SK-N-SH (cell line): ENCODE results near the gene NXPH4. TPM values are rescaled to one million over a fixed set of nuclear protein-coding genes. Genes with fewer than 3 reads are reported as not detected.

ENCODE experiments used
- CTCF ChIA-PET: fragments of 300-600, 350-600 bp; formaldehyde crosslinking; extraction: SDS; loops from one replicate; lab custom pipeline; 2021; lab: Yijun Ruan, JAX
- POLR2A ChIA-PET: fragments of 350-600 bp; sonication (Branson Sonifier 250); formaldehyde crosslinking; extraction: SDS; loops from one replicate; lab custom pipeline; 2020; ENCODE audit warnings: antibody characterized with exemption, inconsistent platforms; lab: Yijun Ruan, JAX
- DNase-seq: peaks from one replicate; pipeline ENCODE4 v3.0.0; 2012
- H2AFZ ChIP-seq: fragments of 200-600 bp; sonication (generic); 2 replicates; pipeline ENCODE4 v1.8.1; 2016; ENCODE audit warnings: antibody characterized with exemption, mild to moderate bottlenecking, low read depth
- H3F3A ChIP-seq: fragments of 200-600 bp; sonication (generic); replicated peaks from 2 replicates; pipeline ENCODE3; 2016; ENCODE audit warnings: antibody characterized with exemption, mild to moderate bottlenecking; ENCODE audit not compliant: insufficient read depth
- H3K27ac ChIP-seq, 2 experiments: fragments of 200-500 bp in 1 of 2; fragments of 200-600 bp in 1 of 2; sonication (Bioruptor generic) in 1 of 2; sonication (generic), shearing (Covaris generic) in 1 of 2; 2 replicates each; pipeline versions ENCODE4 v1.5.1 to v1.6.1; 2014 to 2016; ENCODE audit warnings: low read depth in 2 of 2, inconsistent platforms in 1 of 2, low read length in 1 of 2, mild to moderate bottlenecking in 1 of 2, mixed read lengths in 1 of 2
- H3K27me3 ChIP-seq: fragments of 200-600 bp; sonication (generic), shearing (Covaris generic); 2 replicates; pipeline ENCODE4 v1.6.1; 2016; ENCODE audit warnings: mixed run types; ENCODE audit not compliant: insufficient read depth
- H3K36me3 ChIP-seq, 2 experiments: fragments of 200-500 bp in 1 of 2; fragments of 200-600 bp in 1 of 2; sonication (Bioruptor generic) in 1 of 2; sonication (generic) in 1 of 2; replicated peaks in 1 of 2; 2 replicates each; pipeline versions ENCODE3 to v1.5.1; 2014 to 2016; ENCODE audit warnings: low read length in 1 of 2, mild to moderate bottlenecking in 1 of 2; ENCODE audit not compliant: insufficient read depth in 2 of 2, control insufficient read depth in 1 of 2
- H3K4me1 ChIP-seq, 2 experiments: fragments of 200-500 bp in 1 of 2; fragments of 200-600 bp in 1 of 2; sonication (Bioruptor generic) in 1 of 2; sonication (generic), shearing (Covaris generic) in 1 of 2; 2 replicates each; pipeline versions ENCODE4 v1.5.1 to v1.6.1; 2014 to 2016; ENCODE audit warnings: low read depth in 1 of 2, low read length in 1 of 2, mixed run types in 1 of 2; ENCODE audit not compliant: insufficient read depth in 2 of 2, control insufficient read depth in 1 of 2
- H3K4me2 ChIP-seq: fragments of 200-600 bp; sonication (generic), shearing (Covaris generic); 2 replicates; pipeline ENCODE4 v1.6.1; 2017; ENCODE audit warnings: mixed run types
- H3K4me3 ChIP-seq, 2 experiments: fragments of 200-500 bp in 1 of 2; fragments of 200-600 bp in 1 of 2; sonication (Bioruptor generic) in 1 of 2; sonication (generic), shearing (Covaris generic) in 1 of 2; 2 replicates each; pipeline versions ENCODE4 v1.5.1 to v1.8.1; 2014 to 2016; ENCODE audit warnings: low read depth in 2 of 2, inconsistent platforms in 1 of 2, low read length in 1 of 2, mild to moderate bottlenecking in 1 of 2, mixed read lengths in 1 of 2, moderate library complexity in 1 of 2
- H3K79me2 ChIP-seq: fragments of 200-600 bp; sonication (generic); 2 replicates; pipeline ENCODE4 v1.8.1; 2017; ENCODE audit warnings: mild to moderate bottlenecking; ENCODE audit not compliant: insufficient read depth
- H3K9ac ChIP-seq: fragments of 200-600 bp; sonication (generic); 2 replicates; pipeline ENCODE4 v1.6.1; 2017; ENCODE audit warnings: mixed run types
- H3K9me2 ChIP-seq: fragments of 200-600 bp; sonication (generic); 2 replicates; pipeline ENCODE4 v1.6.1; 2017; ENCODE audit warnings: mixed run types
- H3K9me3 ChIP-seq: fragments of 200-600 bp; sonication (generic); 2 replicates; pipeline ENCODE4 v1.6.1; 2017; ENCODE audit warnings: mixed run types, mild to moderate bottlenecking, moderate library complexity
- H4K20me1 ChIP-seq: fragments of 200-600 bp; sonication (generic); 2 replicates; pipeline ENCODE4 v1.6.1; 2017; ENCODE audit warnings: mild to moderate bottlenecking, mixed run types; ENCODE audit not compliant: insufficient read depth
- CTCF ChIP-seq: fragments of 200-600 bp; sonication (generic); IDR thresholded peaks from 2 replicates; pipeline ENCODE4 v1.6.1; 2017; ENCODE audit warnings: antibody characterized with exemption, mild to moderate bottlenecking, moderate library complexity
- ELF1 ChIP-seq: IDR thresholded peaks from 2 replicates; pipeline ENCODE4 v1.4.0; 2012
- EP300 ChIP-seq, 2 experiments: IDR thresholded peaks; 2 replicates each; pipeline versions ENCODE4 v1.4.0 to v1.6.1; 2012; ENCODE audit warnings: borderline replicate concordance in 1 of 2, low read depth in 1 of 2, low read length in 1 of 2
- FOSL2 ChIP-seq: IDR thresholded peaks from 2 replicates; pipeline ENCODE4 v1.4.0; 2012; ENCODE audit warnings: low read depth, mild to moderate bottlenecking, moderate library complexity, borderline replicate concordance
- FOXJ3 ChIP-seq: sonication (generic); formaldehyde crosslinking; IDR thresholded peaks from 2 replicates; pipeline ENCODE4 v1.5.1; 2020; ENCODE audit warnings: mild to moderate bottlenecking, missing genetic modification reagents
- FOXM1 ChIP-seq: IDR thresholded peaks from 2 replicates; pipeline ENCODE4 v1.4.0; 2012; ENCODE audit warnings: low read depth, mild to moderate bottlenecking
- GABPA ChIP-seq: IDR thresholded peaks from 2 replicates; pipeline ENCODE4 v1.4.0; 2012; ENCODE audit warnings: low read depth, mild to moderate bottlenecking
- MXI1 ChIP-seq: IDR thresholded peaks from 2 replicates; pipeline ENCODE4 v1.6.1; 2012; ENCODE audit warnings: mild to moderate bottlenecking, low read depth, low read length, improper control_type of control experiment
- NRF1 ChIP-seq: IDR thresholded peaks from 2 replicates; pipeline ENCODE4 v1.6.1; 2012; ENCODE audit warnings: low read depth, mild to moderate bottlenecking, low read length
- POLR2AphosphoS5 ChIP-seq: IDR thresholded peaks from 2 replicates; pipeline ENCODE4 v1.6.1; 2012; ENCODE audit warnings: low read depth, low read length
- RAD21 ChIP-seq: IDR thresholded peaks from 2 replicates; pipeline ENCODE4 v1.6.1; 2012; ENCODE audit warnings: mild to moderate bottlenecking, low read length
- REST ChIP-seq: IDR thresholded peaks from 2 replicates; pipeline ENCODE4 v1.6.1; 2012; ENCODE audit warnings: mild to moderate bottlenecking, low read depth, low read length, moderate library complexity
- RFX5 ChIP-seq: IDR thresholded peaks from 2 replicates; pipeline ENCODE4 v1.6.1; 2012; ENCODE audit warnings: mild to moderate bottlenecking, improper control_type of control experiment, low read length
- RXRA ChIP-seq: IDR thresholded peaks from 2 replicates; pipeline ENCODE4 v1.4.0; 2012; ENCODE audit warnings: low read depth, mild to moderate bottlenecking, borderline replicate concordance
- TAF1 ChIP-seq: IDR thresholded peaks from 2 replicates; pipeline ENCODE4 v1.6.1; 2012; ENCODE audit warnings: low read depth, mild to moderate bottlenecking, low read length, moderate library complexity, borderline replicate concordance
- TCF12 ChIP-seq: IDR thresholded peaks from 2 replicates; pipeline ENCODE4 v1.4.0; 2012
- TEAD4 ChIP-seq: IDR thresholded peaks from 2 replicates; pipeline ENCODE4 v1.4.0; 2012; ENCODE audit warnings: mild to moderate bottlenecking, borderline replicate concordance; ENCODE audit not compliant: insufficient read depth
- USF1 ChIP-seq: IDR thresholded peaks from 2 replicates; pipeline ENCODE4 v1.4.0; 2012; ENCODE audit warnings: low read depth, borderline replicate concordance
- whole genome bisulfite sequencing: methylation state at CpG from one replicate; pipeline ENCODE4 v1.1.6; 2017; ENCODE audit warnings: low lambda C conversion rate; 5-methylcytosine and 5-hydroxymethylcytosine counted together
- polyA plus RNA-seq, 3 experiments: library from polyadenylated mRNA; depleted of rRNA; stranded (reverse); fragments of >200 nt; gene quantifications; 2 replicates each; pipeline ENCODE4 v1.2.3, GENCODE V29; 2012

Gene NXPH4
- polyA plus RNA-seq, 1 of the 3 experiments (the other 2 are of a cell fraction), result 0.31 TPM

GRCh38 chr12:57244312-57244696 lies 27.7 kb downstream of the NXPH4 start:
- Histone ChIP-seq H3K9ac (no peak overlapping the region), H3K4me2 (no peak overlapping the region), H3K9me2 (no peaks in the 10 kb centered on the region), H3K4me3 (no peak overlapping the region), H3K4me1 (peaks cover 23 to 35% of the 10 kb centered on the region in 2 experiments; a peak in 2 of 4 replicates), H3K36me3 (peaks cover 0 to 3% of the 10 kb centered on the region in 2 experiments), H3K9me3 (no peaks in the 10 kb centered on the region), H3F3A (peaks cover 8% of the 10 kb centered on the region), H3K27me3 (peaks cover 19% of the 10 kb centered on the region; the same call in 1 of the 2 replicates), H4K20me1 (no peaks in the 10 kb centered on the region), H3K79me2 (no peaks in the 10 kb centered on the region), H2AFZ (no peak overlapping the region), H3K27ac (no peak overlapping the region)
- TF ChIP-seq FOXM1 (no peak), GABPA (no peak), ELF1 (no peak)
- CTCF ChIA-PET, result interaction anchor here (1.1 to 31.5 kb wide), 10 partner anchors 8 to 216 kb away, joined by 4 to 937 read pairs (median 76); partner anchors contain the start of genes GLI1, INHBE, NXPH4 and SHMT2
- 92% methylated on average over 6 of the region's 6 CpGs for WGBS
- DNase-seq, result no peak
- POLR2A ChIA-PET, result interaction anchor here (0.6 kb wide), 1 partner anchor 266 kb away, joined by 3 read pairs; no protein-coding TSS in a partner anchor

- CTCF ChIA-PET, result interaction anchor here (0.9 to 31.5 kb wide), 5 partner anchors 35 to 212 kb away, joined by 3 to 937 read pairs (median 4); partner anchors contain the start of gene NXPH4
Observed at GRCh38 chr12:57247041-57247440, 30.4 kb downstream of the NXPH4 start.

GRCh38 chr12:57248934-57249742 lies 32.5 kb downstream of the NXPH4 start:
- CTCF ChIA-PET, result interaction anchor here (0.7 to 31.5 kb wide), 10 partner anchors 8 to 210 kb away, joined by 3 to 937 read pairs (median 8); partner anchors contain the start of genes GLI1 and NXPH4
- no peak overlapping the region for H3K4me3 ChIP-seq
- no peaks in the 10 kb centered on the region; a peak in 1 of 4 replicates for H3K4me1 ChIP-seq
- H3K9ac ChIP-seq, result no peak overlapping the region
- WGBS, result 86% methylated on average over 7 of the region's 7 CpGs
- peaks cover 3% of the 10 kb centered on the region for H3F3A ChIP-seq
- DNase-seq, result no peak
- H3K9me2 ChIP-seq, result no peaks in the 10 kb centered on the region
- H2AFZ ChIP-seq, result no peak overlapping the region
- no peaks in the 10 kb centered on the region for H3K9me3 ChIP-seq
- H4K20me1 ChIP-seq, result no peaks in the 10 kb centered on the region
- H3K27me3 ChIP-seq, result no peaks in the 10 kb centered on the region
- POLR2A ChIA-PET, result interaction anchor here (0.5 kb wide), 1 partner anchor 9 kb away, joined by 3 read pairs; no protein-coding TSS in a partner anchor
- H3K79me2 ChIP-seq, result no peaks in the 10 kb centered on the region
- no peak overlapping the region for H3K4me2 ChIP-seq
- H3K27ac ChIP-seq, result no peak overlapping the region
- peaks cover 0 to 3% of the 10 kb centered on the region in 2 experiments for H3K36me3 ChIP-seq
- TF ChIP-seq CTCF (no peak), USF1 (no peak), RAD21 (no peak), REST (no peak), FOSL2 (no peak), NRF1 (no peak)

More at GRCh38 chr12:57247041-57247440, 30.4 kb downstream of the NXPH4 start:
- H3K9me2 ChIP-seq, result no peaks in the 10 kb centered on the region
- H3F3A ChIP-seq, result peaks cover 3% of the 10 kb centered on the region
- no peak overlapping the region for H3K4me3 ChIP-seq
- peaks cover 3% of the 10 kb centered on the region; the same call in 1 of the 2 replicates for H3K27me3 ChIP-seq
- 100% methylated on average over 1 of the region's 1 CpG for WGBS
- no peaks in the 10 kb centered on the region for H3K79me2 ChIP-seq
- H3K36me3 ChIP-seq, result peaks cover 0 to 3% of the 10 kb centered on the region in 2 experiments
- H3K9ac ChIP-seq, result no peak overlapping the region
- H4K20me1 ChIP-seq, result no peaks in the 10 kb centered on the region
- no peak overlapping the region for H2AFZ ChIP-seq
- POLR2A ChIA-PET, result no interaction called here
- TF ChIP-seq EP300 (IDR thresholded peaks at IDR 0.05; ENCODE audit: borderline replicate concordance in 1 of 2, low read depth in 1 of 2, low read length in 1 of 2) (no peak), TCF12 (no peak), FOXJ3 (CRISPR knock-in tag) (no peak), RFX5 (no peak), ELF1 (no peak), FOXM1 (no peak), TAF1 (no peak), RXRA (no peak), MXI1 (no peak), POLR2AphosphoS5 (no peak), TEAD4 (no peak), GABPA (no peak), RAD21 (no peak)
- H3K4me2 ChIP-seq, result no peak overlapping the region
- H3K9me3 ChIP-seq, result no peaks in the 10 kb centered on the region
- no peak for DNase-seq
- H3K27ac ChIP-seq, result no peak overlapping the region
- H3K4me1 ChIP-seq, result peaks cover 8 to 12% of the 10 kb centered on the region in 2 experiments; a peak in 2 of 4 replicates
